ENCODE results near the gene SCAPER.

DNA sequence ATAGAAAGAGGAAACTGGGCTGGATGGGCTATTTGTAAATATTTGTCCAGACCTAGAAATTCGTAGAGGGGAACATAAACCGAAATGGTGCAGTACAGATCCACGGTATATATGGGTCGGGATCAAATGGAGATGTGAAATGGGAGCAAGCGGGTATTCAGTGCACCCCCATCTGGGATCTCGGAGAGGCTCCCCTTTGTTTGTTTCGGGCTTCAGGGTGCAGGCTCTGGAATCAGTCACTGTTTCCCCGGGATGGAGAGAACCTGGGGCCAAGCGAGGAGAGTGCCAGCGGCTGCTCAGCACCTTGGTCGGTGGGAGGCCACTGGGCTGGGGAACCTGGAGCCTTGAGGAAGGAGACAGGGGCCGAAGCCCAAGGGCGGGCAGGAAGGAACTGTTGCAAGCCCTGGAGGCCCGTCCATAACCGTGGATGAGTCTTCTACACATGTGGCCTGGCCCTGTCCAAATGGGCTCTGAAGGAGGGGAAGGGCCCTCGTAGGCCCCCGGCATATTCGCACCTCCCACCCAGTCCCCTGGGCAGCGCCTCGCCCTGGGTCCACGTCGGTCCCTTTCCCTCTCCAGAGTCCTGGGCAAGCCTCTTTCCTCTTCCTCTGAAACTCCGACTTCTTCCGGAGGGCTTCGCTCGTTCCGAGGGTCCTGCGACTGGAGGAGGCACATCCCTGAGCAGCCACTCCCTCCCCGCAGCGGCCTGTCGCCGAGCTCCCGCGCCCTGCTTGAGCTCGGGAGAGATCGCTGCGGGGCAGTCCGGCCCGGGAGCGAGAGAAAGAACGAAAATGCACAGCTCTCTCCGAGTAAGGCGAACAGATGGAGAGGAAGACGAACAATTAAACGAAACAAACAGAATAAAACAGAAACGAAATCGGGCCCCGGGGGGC, 565.6 kb downstream of the SCAPER start:
- TF ChIP-seq, protein P1, sequence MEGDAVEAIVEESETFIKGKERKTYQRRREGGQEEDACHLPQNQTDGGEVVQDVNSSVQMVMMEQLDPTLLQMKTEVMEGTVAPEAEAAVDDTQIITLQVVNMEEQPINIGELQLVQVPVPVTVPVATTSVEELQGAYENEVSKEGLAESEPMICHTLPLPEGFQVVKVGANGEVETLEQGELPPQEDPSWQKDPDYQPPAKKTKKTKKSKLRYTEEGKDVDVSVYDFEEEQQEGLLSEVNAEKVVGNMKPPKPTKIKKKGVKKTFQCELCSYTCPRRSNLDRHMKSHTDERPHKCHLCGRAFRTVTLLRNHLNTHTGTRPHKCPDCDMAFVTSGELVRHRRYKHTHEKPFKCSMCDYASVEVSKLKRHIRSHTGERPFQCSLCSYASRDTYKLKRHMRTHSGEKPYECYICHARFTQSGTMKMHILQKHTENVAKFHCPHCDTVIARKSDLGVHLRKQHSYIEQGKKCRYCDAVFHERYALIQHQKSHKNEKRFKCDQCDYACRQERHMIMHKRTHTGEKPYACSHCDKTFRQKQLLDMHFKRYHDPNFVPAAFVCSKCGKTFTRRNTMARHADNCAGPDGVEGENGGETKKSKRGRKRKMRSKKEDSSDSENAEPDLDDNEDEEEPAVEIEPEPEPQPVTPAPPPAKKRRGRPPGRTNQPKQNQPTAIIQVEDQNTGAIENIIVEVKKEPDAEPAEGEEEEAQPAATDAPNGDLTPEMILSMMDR (IDR thresholded peaks at IDR 0.05; ENCODE audit: poor library complexity, severe bottlenecking) = no peak
- peak; percentile 22 for TF ChIP-seq EZH2 (IDR thresholded peaks at IDR 0.05; ENCODE audit: borderline replicate concordance, insufficient read depth, low read length, poor library complexity, severe bottlenecking)
- no peak for TF ChIP-seq SMC3 (conservative IDR thresholded peaks at IDR 0.05; ENCODE audit: poor library complexity)
- TF ChIP-seq TAF1 (IDR thresholded peaks at IDR 0.05; ENCODE audit: low read depth) = no peak
- peak; percentile 80 for TF ChIP-seq POLR2AphosphoS5 (IDR thresholded peaks at IDR 0.05)
- TF ChIP-seq, protein P2, sequence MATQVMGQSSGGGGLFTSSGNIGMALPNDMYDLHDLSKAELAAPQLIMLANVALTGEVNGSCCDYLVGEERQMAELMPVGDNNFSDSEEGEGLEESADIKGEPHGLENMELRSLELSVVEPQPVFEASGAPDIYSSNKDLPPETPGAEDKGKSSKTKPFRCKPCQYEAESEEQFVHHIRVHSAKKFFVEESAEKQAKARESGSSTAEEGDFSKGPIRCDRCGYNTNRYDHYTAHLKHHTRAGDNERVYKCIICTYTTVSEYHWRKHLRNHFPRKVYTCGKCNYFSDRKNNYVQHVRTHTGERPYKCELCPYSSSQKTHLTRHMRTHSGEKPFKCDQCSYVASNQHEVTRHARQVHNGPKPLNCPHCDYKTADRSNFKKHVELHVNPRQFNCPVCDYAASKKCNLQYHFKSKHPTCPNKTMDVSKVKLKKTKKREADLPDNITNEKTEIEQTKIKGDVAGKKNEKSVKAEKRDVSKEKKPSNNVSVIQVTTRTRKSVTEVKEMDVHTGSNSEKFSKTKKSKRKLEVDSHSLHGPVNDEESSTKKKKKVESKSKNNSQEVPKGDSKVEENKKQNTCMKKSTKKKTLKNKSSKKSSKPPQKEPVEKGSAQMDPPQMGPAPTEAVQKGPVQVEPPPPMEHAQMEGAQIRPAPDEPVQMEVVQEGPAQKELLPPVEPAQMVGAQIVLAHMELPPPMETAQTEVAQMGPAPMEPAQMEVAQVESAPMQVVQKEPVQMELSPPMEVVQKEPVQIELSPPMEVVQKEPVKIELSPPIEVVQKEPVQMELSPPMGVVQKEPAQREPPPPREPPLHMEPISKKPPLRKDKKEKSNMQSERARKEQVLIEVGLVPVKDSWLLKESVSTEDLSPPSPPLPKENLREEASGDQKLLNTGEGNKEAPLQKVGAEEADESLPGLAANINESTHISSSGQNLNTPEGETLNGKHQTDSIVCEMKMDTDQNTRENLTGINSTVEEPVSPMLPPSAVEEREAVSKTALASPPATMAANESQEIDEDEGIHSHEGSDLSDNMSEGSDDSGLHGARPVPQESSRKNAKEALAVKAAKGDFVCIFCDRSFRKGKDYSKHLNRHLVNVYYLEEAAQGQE (IDR thresholded peaks at IDR 0.05; ENCODE audit: borderline replicate concordance) = no peak
